ENCODE measurements around the gene FCMR. TPM values are rescaled to one million over a fixed set of nuclear protein-coding genes. Genes with fewer than 3 reads are reported as not detected.

Gene FCMR
- total RNA-seq, 1 experiment from 2014 or later = 1.5 TPM

GRCh38 chr1:206930210-206930798, 8.6 kb upstream of the FCMR start:
- Histone ChIP-seq H3K4me3 (ENCODE audit: low read length) (no peak overlapping the region), H3K27me3 (ENCODE audit: low read length) (no peaks in the 10 kb centered on the region), H3K36me3 (ENCODE audit: low read depth, low read length) (no peaks in the 10 kb centered on the region), H3F3A (ENCODE audit: low read length, unreplicated experiment) (peaks cover 7% of the 10 kb centered on the region), H2AFZ (ENCODE audit: low read length) (no peak overlapping the region), H3K4me1 (ENCODE audit: insufficient read depth, low read length) (peaks cover 15% of the 10 kb centered on the region), H3K9ac (ENCODE audit: low read length) (no peak overlapping the region), H4K20me1 (ENCODE audit: low read length) (no peaks in the 10 kb centered on the region), H3K79me2 (ENCODE audit: low read length) (no peaks in the 10 kb centered on the region), H3K4me2 (ENCODE audit: low read length) (no peak overlapping the region), H3K9me2 (replicated peaks; ENCODE audit: low read length) (no peaks in the 10 kb centered on the region), H3K27ac (ENCODE audit: low read length) (no peak overlapping the region), H3K9me3 (ENCODE audit: low read length) (no peaks in the 10 kb centered on the region)
- no peak for TF ChIP-seq EZH2phosphoT487 (IDR thresholded peaks at IDR 0.05; ENCODE audit: borderline replicate concordance, low read length)
- TF ChIP-seq EZH2 (IDR thresholded peaks at IDR 0.05; ENCODE audit: low read length, unreplicated experiment) = no peak
- TF ChIP-seq, protein P1, sequence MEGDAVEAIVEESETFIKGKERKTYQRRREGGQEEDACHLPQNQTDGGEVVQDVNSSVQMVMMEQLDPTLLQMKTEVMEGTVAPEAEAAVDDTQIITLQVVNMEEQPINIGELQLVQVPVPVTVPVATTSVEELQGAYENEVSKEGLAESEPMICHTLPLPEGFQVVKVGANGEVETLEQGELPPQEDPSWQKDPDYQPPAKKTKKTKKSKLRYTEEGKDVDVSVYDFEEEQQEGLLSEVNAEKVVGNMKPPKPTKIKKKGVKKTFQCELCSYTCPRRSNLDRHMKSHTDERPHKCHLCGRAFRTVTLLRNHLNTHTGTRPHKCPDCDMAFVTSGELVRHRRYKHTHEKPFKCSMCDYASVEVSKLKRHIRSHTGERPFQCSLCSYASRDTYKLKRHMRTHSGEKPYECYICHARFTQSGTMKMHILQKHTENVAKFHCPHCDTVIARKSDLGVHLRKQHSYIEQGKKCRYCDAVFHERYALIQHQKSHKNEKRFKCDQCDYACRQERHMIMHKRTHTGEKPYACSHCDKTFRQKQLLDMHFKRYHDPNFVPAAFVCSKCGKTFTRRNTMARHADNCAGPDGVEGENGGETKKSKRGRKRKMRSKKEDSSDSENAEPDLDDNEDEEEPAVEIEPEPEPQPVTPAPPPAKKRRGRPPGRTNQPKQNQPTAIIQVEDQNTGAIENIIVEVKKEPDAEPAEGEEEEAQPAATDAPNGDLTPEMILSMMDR (conservative IDR thresholded peaks at IDR 0.05; ENCODE audit: low read depth, low read length) = no peak
- no TSS peak for BruUV-seq (replicated peaks)
- DNase-seq = no peak
- no peak for ATAC-seq
- intact Hi-C loops (cut with micrococcal nuclease) = no loop called here
- POLR2A ChIA-PET (ENCODE audit: unreplicated experiment) = interaction anchor here (0.6 kb wide), 1 partner anchor 102 kb away, joined by 3 read pairs; no protein-coding TSS in a partner anchor
- CTCF ChIA-PET = no interaction called here

- H4K20me1 ChIP-seq (ENCODE audit: low read length) = no peaks in the 10 kb centered on the region
- BruUV-seq (replicated peaks) = no TSS peak
These were observed 7.8 kb upstream of the FCMR start for GRCh38 chr1:206929524-206929923.

DNA sequence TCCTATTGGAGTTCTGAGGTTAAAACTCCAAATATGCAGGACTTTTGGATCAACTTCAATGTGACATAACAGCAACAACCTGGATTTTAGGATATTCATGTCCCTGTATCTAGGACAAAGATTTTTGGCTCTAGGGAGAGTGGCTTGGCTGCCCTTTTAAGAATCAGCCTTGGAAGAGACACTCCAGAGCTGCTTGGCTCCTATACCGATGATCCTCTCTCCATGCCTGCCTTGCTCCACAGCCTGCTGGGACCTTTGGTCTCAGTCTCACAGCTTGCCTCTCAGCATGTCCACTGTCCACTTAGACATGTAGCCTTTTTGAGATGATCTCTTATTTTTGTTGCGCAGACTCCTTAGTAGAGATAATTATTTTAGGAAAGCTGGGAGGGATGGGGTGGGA, 4.5 kb upstream of the FCMR start:
- TF ChIP-seq EZH2 (IDR thresholded peaks at IDR 0.05; ENCODE audit: low read length, unreplicated experiment) (no peak), EZH2phosphoT487 (IDR thresholded peaks at IDR 0.05; ENCODE audit: borderline replicate concordance, low read length) (no peak)
- TF ChIP-seq, protein P1 (conservative IDR thresholded peaks at IDR 0.05; ENCODE audit: low read depth, low read length) = no peak
- Histone ChIP-seq H3K27me3 (ENCODE audit: low read length) (no peaks in the 10 kb centered on the region), H3K4me1 (ENCODE audit: insufficient read depth, low read length) (peaks cover 15% of the 10 kb centered on the region), H3K4me3 (ENCODE audit: low read length) (no peak overlapping the region), H3K36me3 (ENCODE audit: low read depth, low read length) (no peaks in the 10 kb centered on the region), H3K9me2 (replicated peaks; ENCODE audit: low read length) (no peaks in the 10 kb centered on the region), H2AFZ (ENCODE audit: low read length) (no peak overlapping the region), H3K79me2 (ENCODE audit: low read length) (no peaks in the 10 kb centered on the region), H3K27ac (ENCODE audit: low read length) (no peak overlapping the region), H3K9ac (ENCODE audit: low read length) (no peak overlapping the region), H4K20me1 (ENCODE audit: low read length) (no peaks in the 10 kb centered on the region), H3F3A (ENCODE audit: low read length, unreplicated experiment) (peaks cover 7% of the 10 kb centered on the region), H3K4me2 (ENCODE audit: low read length) (no peak overlapping the region), H3K9me3 (ENCODE audit: low read length) (no peaks in the 10 kb centered on the region)
- intact Hi-C loops (cut with micrococcal nuclease) = no loop called here
- DNase-seq = no peak
- ChIA-PET POLR2A (ENCODE audit: unreplicated experiment) (no interaction called here), CTCF (interaction anchor here (1.4 kb wide), 1 partner anchor 14 kb away, joined by 6 read pairs; no protein-coding TSS in a partner anchor)
- no peak for ATAC-seq
- BruUV-seq (replicated peaks) = no TSS peak

More at GRCh38 chr1:206929524-206929923, 7.8 kb upstream of the FCMR start:
- Histone ChIP-seq H3K9ac (ENCODE audit: low read length) (no peak overlapping the region), H3K79me2 (ENCODE audit: low read length) (no peaks in the 10 kb centered on the region), H3K27me3 (ENCODE audit: low read length) (no peaks in the 10 kb centered on the region), H3F3A (ENCODE audit: low read length, unreplicated experiment) (peaks cover 7% of the 10 kb centered on the region), H3K4me1 (ENCODE audit: insufficient read depth, low read length) (peaks cover 15% of the 10 kb centered on the region), H3K4me2 (ENCODE audit: low read length) (no peak overlapping the region), H3K9me3 (ENCODE audit: low read length) (no peaks in the 10 kb centered on the region), H2AFZ (ENCODE audit: low read length) (no peak overlapping the region), H3K4me3 (ENCODE audit: low read length) (no peak overlapping the region), H3K9me2 (replicated peaks; ENCODE audit: low read length) (no peaks in the 10 kb centered on the region), H3K36me3 (ENCODE audit: low read depth, low read length) (no peaks in the 10 kb centered on the region), H3K27ac (ENCODE audit: low read length) (no peak overlapping the region)
- ChIA-PET POLR2A (ENCODE audit: unreplicated experiment) (interaction anchor here (0.6 kb wide), 1 partner anchor 103 kb away, joined by 3 read pairs; no protein-coding TSS in a partner anchor), CTCF (no interaction called here)
- ATAC-seq (no peak), DNase-seq (no peak)
- intact Hi-C loops (cut with micrococcal nuclease) = no loop called here
- TF ChIP-seq EZH2 (IDR thresholded peaks at IDR 0.05; ENCODE audit: low read length, unreplicated experiment) = no peak
- TF ChIP-seq EZH2phosphoT487 (IDR thresholded peaks at IDR 0.05; ENCODE audit: borderline replicate concordance, low read length) = no peak
- TF ChIP-seq, protein P1 (conservative IDR thresholded peaks at IDR 0.05; ENCODE audit: low read depth, low read length) = no peak

Measured in PC-3 (cell line).